ENCODE results near the gene TBC1D16.
"Not testable (repeated sequence)": the region's sequence is repeated elsewhere in the genome, so short reads cannot be mapped to it uniquely, and the experiment has no call there.

The TBC1D16 gene

DNA sequence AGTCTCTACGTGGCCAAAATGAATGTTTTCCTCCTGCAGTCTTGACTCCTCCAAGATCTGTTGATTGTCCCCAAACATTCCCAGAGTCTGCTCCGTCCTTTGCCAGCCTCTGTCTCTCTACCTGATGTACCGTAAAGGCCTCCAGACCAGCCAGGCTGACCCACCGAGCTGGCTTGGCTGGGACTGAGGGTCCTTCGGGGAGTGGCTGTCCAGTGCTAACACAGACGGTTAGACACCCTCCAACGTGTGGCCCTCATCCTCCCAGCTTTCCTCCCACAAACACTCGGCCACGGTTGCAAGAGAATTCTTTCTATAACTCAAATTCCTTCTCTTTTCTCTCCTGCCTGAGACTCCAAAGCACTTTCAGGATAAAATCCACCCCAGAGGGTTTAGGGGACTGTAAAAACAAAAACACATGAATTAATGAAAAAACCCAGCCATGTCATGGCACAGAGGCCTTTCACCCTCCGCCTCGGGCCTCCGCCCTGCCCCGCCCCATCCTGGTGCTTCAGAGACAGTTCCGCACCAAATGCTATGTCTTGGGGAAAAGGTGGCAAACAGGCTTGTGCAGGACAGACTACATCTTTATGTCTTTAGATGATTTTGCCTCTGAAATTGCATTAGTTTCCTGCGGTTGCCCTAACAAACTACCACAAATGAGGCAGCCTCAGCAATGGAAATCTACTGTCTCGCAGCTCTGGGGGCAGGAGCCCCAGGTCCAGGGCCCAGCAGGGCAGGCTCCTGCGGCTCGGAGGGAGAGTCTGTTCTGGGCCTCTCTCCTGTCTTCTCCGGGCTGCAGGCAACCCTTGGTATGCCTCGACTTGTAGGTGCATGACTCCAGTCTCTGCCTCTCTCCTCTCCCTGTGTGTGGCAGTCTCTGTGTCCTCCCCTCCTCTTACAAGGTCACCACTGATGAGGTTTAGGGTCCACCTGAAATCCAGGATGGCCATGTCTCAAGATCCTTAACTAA, 124.0 kb downstream of the TBC1D16 start:
- DNase-seq: no peak

DNA sequence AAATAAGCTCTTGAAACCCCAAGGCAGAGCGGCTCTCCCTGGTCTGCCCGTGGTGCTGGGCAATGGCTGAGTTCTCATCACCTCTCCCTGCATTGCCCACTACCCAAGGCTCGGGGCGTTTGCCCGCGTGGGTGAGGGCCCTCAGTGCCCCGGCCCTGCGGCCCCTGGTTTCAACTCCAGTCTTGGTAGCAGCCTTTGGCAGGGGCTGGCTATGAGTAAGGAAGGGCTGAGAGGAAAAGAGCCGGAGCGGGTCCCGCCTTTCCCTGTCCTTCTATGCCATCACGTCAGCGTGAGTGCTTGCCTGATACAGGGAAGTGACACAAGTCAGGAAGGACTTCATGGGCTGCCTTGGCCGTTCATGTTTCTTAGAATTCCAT, 124.7 kb downstream of the TBC1D16 start:
- DNase-seq: no peak

DNA sequence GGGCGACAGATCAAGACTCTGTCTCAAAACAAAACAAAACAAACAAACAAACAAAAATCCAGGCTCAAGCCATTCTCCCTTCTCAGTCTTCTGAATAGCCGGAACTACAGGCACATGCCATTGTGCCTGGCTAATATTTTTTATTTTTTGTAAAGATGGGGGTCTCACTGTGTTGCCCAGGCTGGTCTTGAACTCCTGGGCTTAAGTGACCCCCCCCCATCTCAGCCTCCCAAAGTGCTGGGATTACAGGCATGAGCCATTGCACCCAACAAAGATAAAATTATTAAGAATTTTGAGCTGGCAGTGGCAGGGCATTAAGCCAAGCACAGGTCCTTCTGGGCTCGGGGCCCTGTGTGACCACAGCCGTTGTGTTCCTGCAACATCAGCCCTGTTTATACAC, 126.6 kb downstream of the TBC1D16 start:
- no peak for DNase-seq

DNA sequence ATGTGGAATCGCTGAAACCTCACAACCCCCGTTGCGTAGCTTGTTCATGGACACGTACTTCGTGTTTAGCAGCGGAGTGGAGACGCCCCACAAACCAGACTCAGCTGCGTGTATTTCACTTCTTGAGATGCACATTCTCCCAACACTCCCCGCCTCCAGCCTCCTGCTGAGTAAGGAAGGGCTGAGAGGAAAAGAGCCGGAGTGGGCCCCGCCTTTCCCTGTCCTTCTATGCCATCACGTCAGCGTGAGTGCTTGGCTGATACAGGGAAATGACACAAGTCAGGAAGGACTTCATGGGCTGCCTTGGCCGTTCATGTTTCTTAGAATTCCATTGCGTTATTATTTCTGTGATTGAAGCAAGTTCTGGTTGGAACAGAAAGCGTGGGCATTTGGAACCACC, 127.8 kb downstream of the TBC1D16 start:
- no peak for DNase-seq

- DNase-seq: no peak
Observed at GRCh38 chr17:79907217-79907715, 128.4 kb downstream of the TBC1D16 start.

DNA sequence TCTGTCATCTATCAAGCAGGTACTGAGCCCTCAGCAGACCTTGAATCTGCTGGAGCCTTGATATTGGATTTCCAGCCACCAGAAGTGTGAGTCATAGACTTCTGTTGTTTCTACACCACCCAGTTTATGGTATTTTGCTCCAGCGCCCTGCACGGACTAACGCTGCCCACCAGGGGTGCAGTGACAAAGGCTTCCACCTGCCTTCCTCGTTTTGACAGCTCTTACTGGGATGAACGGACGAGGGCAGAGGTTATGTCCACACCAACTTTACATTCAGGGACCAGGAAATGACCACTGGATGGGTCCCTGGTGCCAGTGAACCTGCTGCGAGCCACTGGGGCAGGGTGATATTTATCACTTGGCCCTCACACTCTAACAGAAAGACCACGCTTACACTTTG, 129.8 kb downstream of the TBC1D16 start:
- no peak for DNase-seq

GRCh38 chr17:79904865-79905264, 130.8 kb downstream of the TBC1D16 start:
- DNase-seq: no peak

DNA sequence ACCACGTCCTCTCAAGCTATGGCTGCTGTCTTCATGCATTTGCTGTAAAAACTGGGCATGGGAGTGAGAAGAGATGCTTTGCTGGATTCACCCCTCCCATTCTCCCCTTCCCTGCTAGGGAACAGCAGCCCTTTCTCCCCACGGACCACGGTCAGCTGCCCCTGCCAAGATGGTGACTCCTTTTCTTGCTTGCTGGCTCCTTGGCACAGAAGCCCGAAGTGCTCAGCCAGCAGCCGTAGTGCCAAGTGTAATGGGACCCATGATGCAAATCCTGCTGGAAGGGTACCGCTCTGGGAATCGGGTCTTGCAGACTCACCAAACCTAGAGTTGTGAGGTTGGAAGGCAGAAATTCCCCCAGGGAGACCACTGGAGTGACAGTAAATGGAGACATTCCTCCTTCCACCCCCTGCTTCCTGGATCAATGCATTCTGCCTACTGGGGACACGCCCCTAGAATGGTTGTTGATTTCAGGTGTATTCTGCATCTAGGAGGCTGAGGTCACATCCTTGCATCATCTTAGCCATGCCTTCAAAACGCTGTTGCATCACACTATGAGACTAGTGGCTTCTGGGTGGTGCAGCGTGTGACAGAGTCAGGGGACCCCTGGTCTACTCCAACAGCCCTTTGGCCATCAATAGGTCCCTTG, 133.4 kb downstream of the TBC1D16 start:
- no peak for DNase-seq

DNA sequence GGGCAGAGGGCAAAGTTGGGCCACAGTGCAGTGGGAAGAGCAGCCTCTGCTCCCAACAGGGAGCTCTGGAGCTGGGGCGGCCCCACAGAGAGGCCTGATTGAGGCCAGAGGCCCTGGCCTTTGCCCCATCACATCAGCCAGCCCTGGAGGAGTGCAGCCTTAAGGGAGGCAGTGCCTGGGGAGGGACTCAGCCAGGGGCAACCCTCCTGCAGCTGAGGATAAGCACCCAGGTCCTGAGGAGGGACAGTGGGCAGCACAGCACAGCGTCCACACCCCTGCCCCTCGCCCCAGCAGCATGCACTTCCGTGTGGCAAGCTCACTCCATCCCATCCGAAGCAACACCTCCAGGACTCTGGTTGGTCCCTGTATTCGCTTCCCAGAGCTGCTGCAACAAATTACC, 134.5 kb downstream of the TBC1D16 start:
- DNase-seq: no peak

- no peak for DNase-seq
Observed at GRCh38 chr17:79899584-79899983, 136.1 kb downstream of the TBC1D16 start.

GRCh38 chr17:79897243-79898063, 138.2 kb downstream of the TBC1D16 start:
- no peak for DNase-seq

DNA sequence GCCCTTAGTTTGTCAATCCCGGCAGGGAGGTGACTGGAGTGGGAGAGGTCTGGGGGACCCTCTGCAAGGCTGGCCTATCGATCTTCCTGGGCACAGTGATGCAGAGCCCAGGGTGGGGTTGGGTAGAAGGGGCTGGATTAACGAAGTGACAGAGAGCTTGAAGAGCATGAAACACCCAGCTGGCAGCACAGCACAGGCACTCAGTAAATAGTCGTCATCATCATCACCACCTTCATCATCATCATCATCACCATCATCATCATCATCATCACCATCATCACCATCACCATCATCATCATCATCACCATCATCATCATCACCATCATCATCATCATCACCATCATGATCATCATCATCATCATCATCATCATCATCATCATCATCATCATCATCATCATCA, 142.2 kb downstream of the TBC1D16 start:
- not testable (repeated sequence) for DNase-seq

DNA sequence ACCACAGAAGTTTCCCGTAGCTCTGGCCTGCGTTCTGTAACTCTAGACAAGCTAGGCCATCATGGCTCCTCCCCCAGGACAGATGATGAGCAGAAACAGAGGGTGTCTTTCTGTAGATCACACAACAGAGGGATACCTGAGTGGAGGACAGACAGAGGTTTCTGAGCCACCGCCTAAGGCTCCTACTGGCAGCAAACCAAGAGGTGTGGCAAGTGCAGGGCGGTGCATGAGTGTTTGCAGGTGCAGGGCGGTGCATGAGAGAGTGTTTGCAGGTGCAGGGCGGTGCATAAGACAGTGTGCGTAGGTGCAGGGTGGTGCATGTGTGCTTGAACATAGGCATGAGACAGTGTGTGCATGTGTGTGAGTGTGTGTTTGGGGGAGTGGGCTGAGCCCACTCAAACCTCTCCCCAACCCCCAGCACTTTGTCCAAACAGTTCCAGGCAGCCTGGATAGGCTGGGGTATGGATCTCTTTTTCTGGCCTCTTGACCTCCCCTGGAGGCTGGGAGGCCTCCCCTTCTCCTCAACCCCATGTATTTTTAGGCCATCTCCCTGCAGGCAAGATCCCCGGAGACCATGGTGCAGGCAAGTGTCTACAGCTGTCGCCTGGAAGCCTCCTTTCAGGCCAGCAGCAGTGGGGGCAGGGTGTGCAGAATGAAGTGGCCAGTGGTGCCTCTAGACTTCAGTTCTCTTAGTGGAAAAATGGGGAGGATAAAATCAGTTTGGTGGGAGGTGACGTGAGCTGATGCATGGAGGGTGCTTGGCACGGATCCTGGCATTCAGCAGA, 143.0 kb downstream of the TBC1D16 start:
- DNase-seq: no peak

DNA sequence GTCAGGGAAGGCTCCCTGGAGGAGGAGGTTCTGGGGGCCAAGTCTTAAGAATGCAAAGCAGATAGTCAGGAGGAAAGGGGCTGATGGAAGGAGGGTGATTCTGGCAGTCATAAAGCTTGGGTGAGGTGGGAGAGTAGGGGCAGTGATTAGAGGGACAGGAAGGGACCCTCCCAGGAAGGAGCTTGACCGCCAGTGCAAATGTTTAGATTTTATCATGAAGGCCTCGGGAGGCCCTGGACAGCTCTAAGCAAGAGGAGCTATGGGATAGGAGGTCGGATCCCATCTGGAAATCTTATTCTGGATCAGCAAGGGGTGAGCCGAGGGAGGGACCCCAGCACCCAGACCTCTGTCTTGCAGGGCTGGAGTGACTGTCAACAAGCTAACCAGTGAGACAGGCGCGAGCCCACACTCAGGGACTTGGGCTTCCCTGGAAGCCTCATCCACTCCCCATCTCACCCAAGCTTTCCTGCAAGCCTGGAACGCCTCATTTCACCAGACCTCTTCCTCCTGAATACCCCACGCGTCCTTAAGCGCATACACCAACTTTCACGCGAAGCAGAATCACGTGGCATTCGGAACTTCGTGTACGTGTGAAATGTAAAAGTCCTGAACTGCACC, 144.4 kb downstream of the TBC1D16 start:
- DNase-seq: no peak

GRCh38 chr17:79890706-79891105, 145.0 kb downstream of the TBC1D16 start:
- DNase-seq: no peak

- no peak for DNase-seq
Observed at GRCh38 chr17:79888811-79889634, 146.6 kb downstream of the TBC1D16 start.

DNA sequence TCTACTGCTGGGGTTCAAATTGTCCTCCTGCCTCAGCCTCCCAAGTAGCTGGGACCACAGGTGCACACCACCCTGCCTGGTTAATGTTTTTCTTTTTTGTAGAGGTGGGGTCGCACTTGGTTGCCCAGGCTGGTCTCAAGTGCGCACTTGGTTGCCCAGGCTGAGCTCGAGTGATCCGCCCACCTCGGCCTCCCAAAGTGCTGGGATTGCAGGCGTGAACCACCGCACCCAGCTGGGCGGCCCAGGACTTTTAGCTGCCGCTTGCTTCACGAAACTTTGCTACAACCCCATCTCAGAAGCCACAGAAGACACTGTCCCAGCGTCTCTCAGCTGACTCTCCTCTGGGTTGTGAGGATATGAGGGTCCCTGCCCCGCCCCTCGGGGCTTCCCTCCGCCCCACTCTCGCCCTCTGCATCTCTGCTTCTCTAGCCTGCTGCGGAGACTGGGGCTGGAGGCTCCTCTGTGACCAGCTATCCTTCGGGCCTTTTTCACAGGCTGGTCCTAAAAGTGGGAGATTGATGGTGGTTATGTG, 147.6 kb downstream of the TBC1D16 start:
- DNase-seq: no peak

- DNase-seq: no peak
Observed at GRCh38 chr17:79887451-79887991, 148.2 kb downstream of the TBC1D16 start.

DNA sequence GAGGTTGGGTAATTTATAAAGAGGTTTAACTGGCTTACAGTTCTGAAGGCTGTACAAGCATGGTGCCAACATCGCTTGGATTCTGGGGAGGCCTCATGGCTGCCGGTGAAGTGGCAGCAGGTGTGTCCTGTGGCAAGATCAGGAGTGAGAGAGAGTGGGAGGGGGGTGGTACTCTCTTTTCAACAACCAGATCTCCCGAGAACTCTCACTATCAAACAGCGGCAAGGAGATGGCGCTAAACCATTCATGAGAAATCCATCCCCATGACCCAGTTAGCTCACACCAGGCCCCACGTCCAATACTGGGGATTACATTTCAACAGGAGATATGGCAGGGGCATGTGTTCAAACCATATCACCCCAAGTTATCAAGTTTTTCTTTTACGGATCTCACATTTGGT, 152.5 kb downstream of the TBC1D16 start:
- no peak for DNase-seq
